ENCODE results near the gene NDC80. TPM values are rescaled to one million over a fixed set of nuclear protein-coding genes. Genes with fewer than 3 reads are reported as not detected.

NDC80 gene
- total and polyA plus RNA-seq, 9 of the 15 experiments (the other 6 are each of a cell fraction or from before 2014, with no cell fraction given): 65.2 to 97.9 (median 83.3) TPM

GRCh38 chr18:2657788-2658458 lies 86.6 kb downstream of the NDC80 start (continued):
- TF ChIP-seq, protein P1, sequence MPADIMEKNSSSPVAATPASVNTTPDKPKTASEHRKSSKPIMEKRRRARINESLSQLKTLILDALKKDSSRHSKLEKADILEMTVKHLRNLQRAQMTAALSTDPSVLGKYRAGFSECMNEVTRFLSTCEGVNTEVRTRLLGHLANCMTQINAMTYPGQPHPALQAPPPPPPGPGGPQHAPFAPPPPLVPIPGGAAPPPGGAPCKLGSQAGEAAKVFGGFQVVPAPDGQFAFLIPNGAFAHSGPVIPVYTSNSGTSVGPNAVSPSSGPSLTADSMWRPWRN (IDR thresholded peaks at IDR 0.05; ENCODE audit: low read depth): no peak
- TF ChIP-seq MAZ (CRISPR knock-in tag; conservative IDR thresholded peaks at IDR 0.05 in 1 of 2, IDR thresholded peaks at IDR 0.05 in 1 of 2) (0 out of 4 replicates have a peak, but pooled peaks of 1 of the 2 experiments have one; percentile 22), ZNF609 (CRISPR knock-in tag; IDR thresholded peaks at IDR 0.05; ENCODE audit: borderline replicate concordance) (no peak), ZC3H8 (IDR thresholded peaks at IDR 0.05) (no peak), ZC3H11A (IDR thresholded peaks at IDR 0.05; ENCODE audit: low read depth, low read length) (no peak), ZNF717 (CRISPR knock-in tag; IDR thresholded peaks at IDR 0.05) (no peak), NELFE (IDR thresholded peaks at IDR 0.05; ENCODE audit: insufficient read depth, insufficient read length) (no peak), EWSR1 (IDR thresholded peaks at IDR 0.05; ENCODE audit: borderline replicate concordance, low read depth, partially characterized antibody) (no peak), SRSF1 (IDR thresholded peaks at IDR 0.05; ENCODE audit: low read depth, low read length) (no peak), PML (IDR thresholded peaks at IDR 0.05; ENCODE audit: low read length) (0 out of 2 replicates have a peak, but pooled peaks have one; percentile 13), FOXK1 (CRISPR knock-in tag; IDR thresholded peaks at IDR 0.05; ENCODE audit: borderline replicate concordance) (no peak), ZNF589 (CRISPR knock-in tag; IDR thresholded peaks at IDR 0.05; ENCODE audit: low read depth) (0 out of 2 replicates have a peak, but pooled peaks have one; percentile 40), MTA1 (IDR thresholded peaks at IDR 0.05; ENCODE audit: borderline replicate concordance) (no peak), HDAC2 (IDR thresholded peaks at IDR 0.05) (no peak), HMG20A (CRISPR knock-in tag; conservative IDR thresholded peaks at IDR 0.05) (no peak), ETV6 (IDR thresholded peaks at IDR 0.05; ENCODE audit: borderline replicate concordance in 1 of 2, low read depth in 2 of 2, low read length in 1 of 2) (no peak), ETV6 (CRISPR knock-in tag; IDR thresholded peaks at IDR 0.05; ENCODE audit: borderline replicate concordance) (no peak), ZNF133 (CRISPR knock-in tag; IDR thresholded peaks at IDR 0.05) (no peak), ZNF134 (CRISPR knock-in tag; conservative IDR thresholded peaks at IDR 0.05) (no peak), POLR2G (IDR thresholded peaks at IDR 0.05; ENCODE audit: low read depth, low read length) (no peak), MBD2 (IDR thresholded peaks at IDR 0.05; ENCODE audit: borderline replicate concordance, low read depth) (no peak)
- TF ChIP-seq, protein P2, sequence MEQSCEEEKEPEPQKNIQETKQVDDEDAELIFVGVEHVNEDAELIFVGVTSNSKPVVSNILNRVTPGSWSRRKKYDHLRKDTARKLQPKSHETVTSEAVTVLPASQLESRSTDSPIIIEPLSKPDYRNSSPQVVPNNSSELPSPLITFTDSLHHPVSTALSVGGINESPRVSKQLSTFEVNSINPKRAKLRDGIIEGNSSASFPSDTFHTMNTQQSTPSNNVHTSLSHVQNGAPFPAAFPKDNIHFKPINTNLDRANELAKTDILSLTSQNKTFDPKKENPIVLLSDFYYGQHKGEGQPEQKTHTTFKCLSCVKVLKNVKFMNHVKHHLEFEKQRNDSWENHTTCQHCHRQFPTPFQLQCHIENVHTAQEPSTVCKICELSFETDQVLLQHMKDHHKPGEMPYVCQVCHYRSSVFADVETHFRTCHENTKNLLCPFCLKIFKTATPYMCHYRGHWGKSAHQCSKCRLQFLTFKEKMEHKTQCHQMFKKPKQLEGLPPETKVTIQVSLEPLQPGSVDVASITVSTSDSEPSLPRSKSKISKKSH (CRISPR knock-in tag; IDR thresholded peaks at IDR 0.05): no peak

Data from K562 (cell line).